HG03575 (cell line): ENCODE data around the gene KRTAP4-9.
"Not testable (repeated sequence)": the region's sequence is repeated elsewhere in the genome, so short reads cannot be mapped to it uniquely, and the experiment has no call there.

Source experiments
- ATAC-seq: cut with Tn5 transposase; IDR thresholded peaks from one replicate; pipeline ENCODE4 v1.9.1; 2021; ENCODE audit not compliant: unreplicated experiment, insufficient number of reproducible peaks, low FRiP score; ENCODE audit errors: extremely low read depth

The KRTAP4-9 gene

DNA sequence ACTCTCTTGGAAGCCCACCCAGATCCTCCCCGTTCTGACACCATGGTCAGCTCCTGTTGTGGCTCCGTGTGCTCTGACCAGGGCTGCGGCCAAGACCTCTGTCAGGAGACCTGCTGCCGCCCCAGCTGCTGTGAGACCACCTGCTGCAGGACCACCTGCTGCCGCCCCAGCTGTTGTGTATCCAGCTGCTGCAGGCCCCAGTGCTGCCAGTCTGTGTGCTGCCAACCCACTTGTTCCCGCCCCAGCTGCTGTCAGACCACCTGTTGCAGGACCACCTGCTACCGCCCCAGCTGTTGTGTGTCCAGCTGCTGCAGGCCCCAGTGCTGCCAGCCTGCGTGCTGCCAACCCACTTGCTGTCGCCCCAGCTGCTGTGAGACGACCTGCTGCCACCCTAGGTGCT, at the start of gene KRTAP4-9:
Gene KRTAP4-9, plus strand, starts transcription at position 43 of the 400 bp plus-strand sequence. Its CDS starts 0 bp downstream, at position 43.
- not testable (repeated sequence) for ATAC-seq

DNA sequence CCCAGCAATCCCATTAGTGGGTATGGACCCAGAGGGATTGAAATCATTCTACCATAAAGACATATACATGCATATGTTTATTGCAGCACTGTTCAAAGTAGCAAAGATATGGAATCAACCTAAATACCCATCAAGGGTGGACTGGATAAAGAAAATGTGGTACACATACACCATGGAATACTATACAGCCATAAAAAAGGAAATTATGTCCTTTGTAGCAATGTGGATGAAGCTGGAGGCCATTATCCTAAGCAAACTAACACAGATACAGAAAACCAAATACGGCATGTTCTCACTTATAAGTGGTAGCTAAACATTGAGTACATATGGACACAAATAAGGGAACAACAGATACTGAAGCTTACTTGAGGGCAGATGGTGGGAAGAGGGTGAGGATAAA, 47.6 kb upstream of the KRTAP4-9 start:
- ATAC-seq, result no peak

DNA sequence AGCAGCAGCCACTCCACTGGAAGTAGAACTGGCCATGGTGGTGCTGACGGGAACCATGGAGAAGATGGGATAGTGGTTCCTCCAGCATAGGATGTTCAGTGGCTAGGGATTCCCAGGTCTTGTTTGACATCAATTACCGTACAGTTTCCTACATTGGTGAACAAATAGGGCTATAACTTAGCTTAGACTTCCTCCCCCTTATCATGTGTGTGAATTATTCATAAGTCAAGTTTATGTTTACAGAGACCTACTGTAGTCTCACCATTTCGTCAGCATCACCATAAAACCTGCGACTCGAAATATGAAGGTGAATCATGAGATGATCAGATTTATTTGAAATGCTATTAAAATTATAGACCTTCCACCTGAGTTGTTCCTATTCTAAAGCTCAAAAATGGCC, 46.4 kb upstream of the KRTAP4-9 start:
- ATAC-seq, result no peak

DNA sequence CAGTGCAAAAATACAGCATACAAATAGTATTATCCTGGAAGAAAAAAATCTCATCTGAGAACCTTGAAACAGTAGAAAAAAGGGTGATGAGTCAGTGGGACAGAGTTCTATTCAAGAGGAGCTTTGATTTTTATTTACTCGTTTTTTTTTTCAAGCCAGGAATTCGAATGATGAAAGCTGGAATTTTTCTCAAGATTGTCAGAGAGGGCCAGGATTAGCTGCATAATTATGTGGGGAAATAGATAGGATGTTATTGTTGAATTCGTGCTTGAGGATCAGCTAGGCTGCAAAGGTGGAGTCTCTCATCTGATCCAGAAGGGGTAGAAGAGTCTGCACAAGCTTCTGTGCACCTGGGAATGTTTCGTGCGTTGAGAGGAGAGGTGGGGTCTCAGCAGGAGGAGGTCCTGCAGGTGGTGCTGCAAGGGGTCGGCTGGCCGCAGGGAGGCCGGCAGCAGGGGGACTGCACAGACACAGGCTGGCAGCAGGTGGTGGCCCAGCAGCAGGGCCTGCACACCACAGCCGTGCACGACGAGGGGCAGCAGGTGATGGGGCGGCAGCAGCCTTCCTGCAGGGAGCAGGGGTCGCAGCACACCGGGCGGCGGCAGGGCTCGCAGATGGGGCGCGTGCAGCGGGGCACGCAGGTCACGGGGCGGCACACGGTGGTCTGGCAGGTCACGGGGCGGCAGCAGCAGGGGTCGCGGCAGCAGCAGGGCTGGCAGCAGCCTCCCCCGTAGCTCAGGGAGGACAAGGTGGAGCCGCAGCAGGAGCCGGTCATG, 45.7 kb upstream of the KRTAP4-9 start:
- not testable (repeated sequence) for ATAC-seq

- no peak for ATAC-seq
Measured at GRCh38 chr17:41060052-41060604, 45.1 kb upstream of the KRTAP4-9 start, which contains the start of gene KRTAP2-3. Gene KRTAP2-3 (minus strand): TSS chr17:41060114. CDS start chr17:41060050, 64 bp downstream.

- ATAC-seq, result no peak
Measured at GRCh38 chr17:41061964-41062363, 43.2 kb upstream of the KRTAP4-9 start.

- ATAC-seq, result no peak
Measured at GRCh38 chr17:41063449-41063848, 41.7 kb upstream of the KRTAP4-9 start.

DNA sequence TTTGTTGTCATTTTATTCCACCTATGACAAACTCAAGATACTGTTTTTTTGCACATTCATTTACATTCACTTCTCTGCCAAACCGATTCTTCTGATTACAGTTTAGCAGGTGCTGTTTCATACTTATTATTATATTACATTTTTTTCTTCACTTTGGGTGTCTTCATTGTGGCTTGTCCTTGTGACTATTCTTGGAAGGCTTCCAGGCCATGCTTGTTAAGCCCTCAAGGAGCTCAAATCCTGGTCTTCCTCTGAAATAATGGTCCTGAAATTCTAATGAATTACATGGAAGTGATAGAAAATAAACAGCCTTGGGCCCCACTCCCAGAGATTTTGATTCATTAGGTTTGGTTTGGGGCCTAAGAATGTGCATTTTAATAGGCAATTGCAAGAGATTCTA, 40.9 kb upstream of the KRTAP4-9 start:
- ATAC-seq, result no peak

DNA sequence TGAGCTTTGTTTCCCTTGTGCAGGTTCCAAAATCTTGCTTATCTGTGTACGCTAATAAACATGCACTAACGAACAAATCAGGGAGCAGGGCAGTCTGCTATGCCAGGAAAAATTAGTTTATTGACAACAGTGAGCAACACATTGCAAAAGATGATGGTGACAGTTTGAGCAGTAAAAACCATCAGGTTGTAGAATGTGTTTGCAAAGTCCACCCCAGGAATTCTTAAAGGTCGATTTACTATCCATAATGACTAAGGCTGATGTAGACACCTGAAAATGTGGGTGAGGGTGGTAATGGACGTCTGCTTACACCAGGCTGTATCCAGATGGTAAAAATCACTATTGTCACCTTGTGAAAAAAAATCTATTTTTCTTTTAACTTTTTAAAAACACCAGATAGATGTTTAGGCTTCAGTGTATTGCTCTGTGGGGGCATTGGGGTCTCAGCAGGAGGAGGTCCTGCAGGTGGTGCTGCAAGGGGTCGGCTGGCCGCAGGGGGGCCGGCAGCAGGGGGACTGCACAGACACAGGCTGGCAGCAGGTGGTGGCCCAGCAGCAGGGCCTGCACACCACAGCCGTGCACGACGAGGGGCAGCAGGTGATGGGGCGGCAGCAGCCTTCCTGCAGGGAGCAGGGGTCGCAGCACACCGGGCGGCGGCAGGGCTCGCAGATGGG, 40.0 kb upstream of the KRTAP4-9 start:
- not testable (repeated sequence) for ATAC-seq

- ATAC-seq, result no peak
Measured at GRCh38 chr17:41065829-41066624, 39.2 kb upstream of the KRTAP4-9 start, which contains the start of gene KRTAP2-4. Gene KRTAP2-4 (minus strand): TSS chr17:41065879. CDS start chr17:41065845, 34 bp downstream.

GRCh38 chr17:41067281-41067680, 37.9 kb upstream of the KRTAP4-9 start:
- ATAC-seq, result no peak

DNA sequence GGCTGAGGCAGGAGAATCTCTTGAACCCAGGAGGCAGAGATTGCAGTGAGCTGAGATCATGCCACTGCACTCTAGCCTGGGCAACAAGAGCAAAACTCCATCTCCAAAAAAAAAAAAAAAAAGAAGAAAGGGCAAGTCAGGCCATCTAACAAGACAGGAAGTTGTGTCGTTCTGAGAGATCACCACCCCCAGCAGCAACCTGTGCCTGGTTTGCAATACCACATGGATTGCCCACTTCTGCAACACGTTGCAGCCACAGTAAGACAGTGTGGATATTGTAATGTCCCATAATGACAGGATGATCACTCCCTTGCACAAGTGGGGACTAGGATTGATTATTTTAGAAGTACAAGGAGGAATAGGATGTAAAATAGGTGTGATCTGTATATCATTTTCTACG, 36.2 kb upstream of the KRTAP4-9 start:
- ATAC-seq, result no peak

- no peak for ATAC-seq
Measured at GRCh38 chr17:41071606-41072360, 33.4 kb upstream of the KRTAP4-9 start.

- no peak for ATAC-seq
Measured at GRCh38 chr17:41073676-41074075, 31.5 kb upstream of the KRTAP4-9 start.

- no peak for ATAC-seq
Measured at GRCh38 chr17:41076788-41077187, 28.4 kb upstream of the KRTAP4-9 start.

GRCh38 chr17:41082626-41083025, 22.6 kb upstream of the KRTAP4-9 start:
- no peak for ATAC-seq

DNA sequence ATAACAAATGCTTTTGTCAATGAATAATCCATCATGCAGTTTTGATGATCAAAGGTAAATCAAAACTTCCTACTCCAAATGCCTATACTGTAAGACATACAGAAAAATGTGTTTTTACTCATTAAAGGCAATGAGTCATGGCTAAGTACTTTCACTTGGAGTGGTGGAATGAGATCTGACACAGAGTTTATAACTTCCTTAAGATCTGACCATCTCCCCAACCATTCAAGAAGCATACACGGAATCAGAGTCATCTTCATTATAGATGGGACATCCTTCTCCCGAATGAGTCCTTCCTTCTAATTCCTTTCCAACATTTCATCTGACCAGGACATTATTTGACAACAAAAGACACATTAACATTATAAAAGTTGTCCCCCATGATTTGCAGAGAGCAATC, 21.8 kb upstream of the KRTAP4-9 start:
- not testable (repeated sequence) for ATAC-seq

DNA sequence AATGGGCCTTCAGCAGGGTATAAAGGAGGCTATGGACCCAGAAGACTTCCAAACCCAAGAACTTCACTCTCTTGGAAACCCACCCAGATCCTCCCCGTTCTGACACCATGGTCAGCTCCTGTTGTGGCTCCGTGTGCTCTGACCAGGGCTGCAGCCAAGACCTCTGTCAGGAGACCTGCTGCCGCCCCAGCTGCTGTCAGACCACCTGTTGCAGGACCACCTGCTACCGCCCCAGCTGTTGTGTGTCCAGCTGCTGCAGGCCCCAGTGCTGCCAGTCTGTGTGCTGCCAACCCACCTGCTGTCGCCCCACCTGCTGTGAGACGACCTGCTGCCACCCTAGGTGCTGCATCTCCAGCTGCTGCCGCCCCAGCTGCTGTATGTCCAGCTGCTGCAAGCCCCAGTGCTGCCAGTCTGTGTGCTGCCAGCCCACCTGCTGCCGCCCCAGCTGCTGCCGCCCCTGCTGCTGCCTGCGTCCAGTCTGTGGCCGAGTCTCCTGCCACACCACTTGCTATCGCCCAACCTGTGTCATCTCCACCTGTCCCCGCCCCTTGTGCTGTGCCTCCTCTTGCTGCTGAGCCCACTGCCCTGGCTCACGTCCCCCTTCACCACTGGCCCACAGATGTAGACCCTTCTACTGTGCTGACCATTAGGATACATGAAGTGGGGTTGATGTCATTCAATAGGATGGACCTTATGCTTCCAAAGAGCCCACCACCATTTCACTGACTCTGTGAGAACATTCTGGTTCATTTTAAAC, 20.9 kb upstream of the KRTAP4-9 start, which contains the start of gene KRTAP4-7:
Gene KRTAP4-7, plus strand, starts transcription at position 51 of the 757 bp plus-strand sequence. Its CDS starts 57 bp downstream, at position 108.
- not testable (repeated sequence) for ATAC-seq
